Fibroblast of lung (primary cell): ENCODE data around the gene CDH7. TPM values are rescaled to one million over a fixed set of nuclear protein-coding genes. Genes with fewer than 3 reads are reported as not detected.

Source experiments
- DNase-seq, 2 donors: peaks; one replicate each; pipeline versions ENCODE4 v3.0.0 to v3.0.0-alpha.2; 2010; ENCODE audit warnings: low read depth in 2 of 2
- H2AFZ ChIP-seq: 2 replicates; pipeline ENCODE4 v1.5.1; 2012; ENCODE audit warnings: low read length, control low read depth, inconsistent platforms
- H3K27ac ChIP-seq: 2 replicates; pipeline ENCODE4 v1.5.1; 2011; ENCODE audit warnings: low read length, control low read depth; ENCODE audit not compliant: insufficient read depth
- H3K27me3 ChIP-seq: 2 replicates; pipeline ENCODE4 v1.5.1; 2011; ENCODE audit warnings: mild to moderate bottlenecking, low read length; ENCODE audit not compliant: control insufficient read depth, insufficient read depth
- H3K36me3 ChIP-seq: 2 replicates; pipeline ENCODE4 v1.5.1; 2011; ENCODE audit warnings: low read length; ENCODE audit not compliant: control insufficient read depth, insufficient read depth
- H3K4me1 ChIP-seq: 2 replicates; pipeline ENCODE4 v1.5.1; 2011; ENCODE audit warnings: low read length; ENCODE audit not compliant: control insufficient read depth, insufficient read depth; ENCODE audit errors: extremely low read depth
- H3K4me2 ChIP-seq: 2 replicates; pipeline ENCODE4 v1.5.1; 2011; ENCODE audit warnings: low read length, control low read depth; ENCODE audit not compliant: insufficient read depth; ENCODE audit errors: extremely low read depth
- H3K4me3 ChIP-seq, 4 experiments: fragments of 200-600 bp in 1 of 4; sonication (generic) in 1 of 4; replicated peaks in 1 of 4; 2 replicates each; pipeline ENCODE4 v1.5.1; 2011 to 2016; ENCODE audit warnings: low read length in 4 of 4, low read depth in 3 of 4, mild to moderate bottlenecking in 3 of 4, control low read depth in 2 of 4, inconsistent platforms in 1 of 4, mixed read lengths in 1 of 4; ENCODE audit not compliant: insufficient read depth in 1 of 4; ENCODE audit errors: control extremely low read depth in 1 of 4
- H3K79me2 ChIP-seq: 2 replicates; pipeline ENCODE4 v1.5.1; 2012; ENCODE audit warnings: mild to moderate bottlenecking, low read length, inconsistent platforms; ENCODE audit not compliant: control insufficient read depth, insufficient read depth
- H3K9ac ChIP-seq: 2 replicates; pipeline ENCODE4 v1.5.1; 2011; ENCODE audit warnings: mild to moderate bottlenecking, low read length, control low read depth; ENCODE audit not compliant: insufficient read depth
- H3K9me3 ChIP-seq: 2 replicates; pipeline ENCODE4 v1.5.1; 2012; ENCODE audit warnings: low read depth, low read length; ENCODE audit not compliant: control insufficient read depth, insufficient read depth
- H4K20me1 ChIP-seq: 2 replicates; pipeline ENCODE4 v1.5.1; 2011; ENCODE audit warnings: low read length; ENCODE audit not compliant: control insufficient read depth, insufficient read depth; ENCODE audit errors: extremely low read depth
- CTCF ChIP-seq, 2 donors: IDR thresholded peaks in 1 of 2; conservative IDR thresholded peaks in 1 of 2; 1 replicate in 1 of 2; 2 replicates in 1 of 2; pipeline ENCODE4 v1.5.1; 2011 to 2012; ENCODE audit warnings: low read length in 2 of 2, control low read depth in 1 of 2, inconsistent platforms in 1 of 2, low read depth in 1 of 2, mild to moderate bottlenecking in 1 of 2
- EZH2 ChIP-seq: IDR thresholded peaks from 2 replicates; pipeline ENCODE4 v1.5.1; 2012; ENCODE audit warnings: low read length, control low read depth, mild to moderate bottlenecking; ENCODE audit errors: missing control alignments
- polyA plus RNA-seq, 2 donors: library from polyadenylated mRNA; depleted of rRNA in 1 of 2; stranded (reverse) in 1 of 2; unstranded in 1 of 2; fragments of >200 nt; gene quantifications; 2 replicates each; pipeline ENCODE4 v1.2.1, GENCODE V29; 2011 to 2012; ENCODE audit warnings: missing spikeins in 1 of 2
- total RNA-seq: library from RNA; depleted of rRNA; stranded (reverse); fragments of >200 nt; gene quantifications from 2 replicates; pipeline ENCODE4 v1.2.1, GENCODE V29; 2014

The CDH7 gene
- total and polyA plus RNA-seq, 2 donors (not counting 1 experiment from before 2014, with no cell fraction given), result not detected

DNA sequence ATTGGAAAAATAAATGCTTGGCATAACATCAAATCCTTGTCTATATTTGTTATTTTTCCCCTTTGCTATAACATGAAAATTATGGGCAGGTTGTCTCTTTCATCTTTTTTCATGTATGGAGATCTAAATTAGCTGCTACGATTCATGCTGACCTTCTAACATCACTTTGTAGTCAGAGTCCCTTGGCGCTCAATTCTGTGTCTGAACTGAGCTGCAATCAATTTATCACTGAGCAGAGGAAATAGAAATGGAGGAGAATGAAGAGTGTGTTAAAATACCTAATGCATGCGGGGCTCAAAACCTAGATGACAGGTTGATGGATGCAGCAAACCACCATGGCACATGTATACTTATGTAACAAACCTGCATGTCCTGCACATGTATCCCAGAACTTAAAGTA, 168.9 kb downstream of the CDH7 start:
- no peaks in the 10 kb centered on the region for H3K36me3 ChIP-seq
- no peak overlapping the region for H2AFZ ChIP-seq
- no peaks in the 10 kb centered on the region for H3K79me2 ChIP-seq
- H3K4me2 ChIP-seq, result no peak overlapping the region
- no peak overlapping the region for H3K9ac ChIP-seq
- H3K4me1 ChIP-seq, result no peaks in the 10 kb centered on the region
- no peak overlapping the region for H3K27ac ChIP-seq
- H3K4me3 ChIP-seq, result no peak overlapping the region
- DNase-seq, result no peak
- TF ChIP-seq CTCF (conservative IDR thresholded peaks at IDR 0.05 in 1 of 2, IDR thresholded peaks at IDR 0.05 in 1 of 2; ENCODE audit: low read depth in 1 of 2, low read length in 2 of 2), result no peak
- no peak for TF ChIP-seq EZH2
- H3K9me3 ChIP-seq, result no peaks in the 10 kb centered on the region
- no peaks in the 10 kb centered on the region for H4K20me1 ChIP-seq
- H3K27me3 ChIP-seq, result no peaks in the 10 kb centered on the region

DNA sequence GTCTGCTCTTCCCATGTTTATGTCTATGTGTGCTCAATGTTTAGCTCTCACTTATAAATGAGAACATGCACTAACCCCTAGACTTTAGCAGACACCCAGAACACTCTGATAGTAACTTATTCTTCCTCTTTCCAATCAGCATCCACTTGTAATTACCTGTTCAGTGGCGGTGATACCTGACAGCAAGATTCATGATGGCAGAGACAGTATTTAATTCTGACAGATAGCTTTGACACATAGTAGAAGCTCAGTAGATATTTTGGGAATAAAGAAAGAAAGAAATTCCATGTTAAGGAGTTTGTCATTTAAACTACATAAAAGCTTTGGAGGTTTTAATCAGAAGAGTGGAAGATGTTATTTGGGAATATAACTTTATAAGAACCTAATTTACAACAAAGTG, 171.3 kb downstream of the CDH7 start:
- Histone ChIP-seq H3K36me3 (no peaks in the 10 kb centered on the region), H2AFZ (no peak overlapping the region), H3K79me2 (no peaks in the 10 kb centered on the region), H3K4me1 (no peaks in the 10 kb centered on the region), H4K20me1 (no peaks in the 10 kb centered on the region), H3K4me3 (no peak overlapping the region), H3K9ac (no peak overlapping the region), H3K27me3 (no peaks in the 10 kb centered on the region), H3K9me3 (no peaks in the 10 kb centered on the region), H3K4me2 (no peak overlapping the region), H3K27ac (no peak overlapping the region)
- TF ChIP-seq EZH2 (no peak), CTCF (conservative IDR thresholded peaks at IDR 0.05 in 1 of 2, IDR thresholded peaks at IDR 0.05 in 1 of 2; ENCODE audit: low read depth in 1 of 2, low read length in 2 of 2) (no peak)
- DNase-seq, result no peak

GRCh38 chr18:65924904-65925303, 174.1 kb downstream of the CDH7 start:
- Histone ChIP-seq H3K4me2 (no peak overlapping the region), H3K4me3 (no peak overlapping the region), H3K9me3 (no peaks in the 10 kb centered on the region), H3K9ac (no peak overlapping the region), H3K27ac (no peak overlapping the region), H4K20me1 (no peaks in the 10 kb centered on the region), H3K27me3 (no peaks in the 10 kb centered on the region), H3K4me1 (no peaks in the 10 kb centered on the region), H3K36me3 (no peaks in the 10 kb centered on the region), H3K79me2 (no peaks in the 10 kb centered on the region), H2AFZ (no peak overlapping the region)
- DNase-seq, result no peak
- TF ChIP-seq CTCF (conservative IDR thresholded peaks at IDR 0.05 in 1 of 2, IDR thresholded peaks at IDR 0.05 in 1 of 2; ENCODE audit: low read depth in 1 of 2, low read length in 2 of 2) (no peak), EZH2 (no peak)
